CD1c-positive myeloid dendritic cell (primary cell): ENCODE measurements around the gene CNTN5.

Source experiments
- DNase-seq: peaks from one replicate; pipeline ENCODE4 v3.0.0-alpha.2; 2016; ENCODE audit errors: extremely low spot score

Gene CNTN5

DNA sequence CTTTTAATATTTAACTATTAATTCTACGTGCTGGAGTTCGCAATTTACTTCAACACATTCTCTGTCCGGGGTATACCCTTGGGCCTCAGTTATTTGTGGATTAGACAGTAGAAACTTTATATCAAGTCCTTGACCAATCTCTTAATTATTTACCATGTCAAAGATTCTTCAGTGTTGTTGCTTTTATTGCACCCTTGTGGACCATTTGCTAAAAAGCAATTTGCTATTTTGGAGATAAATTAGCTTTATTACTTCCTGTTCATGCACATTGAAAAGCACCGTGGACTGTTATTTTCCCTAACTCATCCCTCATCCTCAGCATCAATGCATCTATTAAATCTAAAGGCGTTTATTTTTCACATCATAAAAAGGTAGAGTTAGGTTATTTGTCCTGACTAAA lies 609.9 kb downstream of the CNTN5 start:
- no peak for DNase-seq

DNA sequence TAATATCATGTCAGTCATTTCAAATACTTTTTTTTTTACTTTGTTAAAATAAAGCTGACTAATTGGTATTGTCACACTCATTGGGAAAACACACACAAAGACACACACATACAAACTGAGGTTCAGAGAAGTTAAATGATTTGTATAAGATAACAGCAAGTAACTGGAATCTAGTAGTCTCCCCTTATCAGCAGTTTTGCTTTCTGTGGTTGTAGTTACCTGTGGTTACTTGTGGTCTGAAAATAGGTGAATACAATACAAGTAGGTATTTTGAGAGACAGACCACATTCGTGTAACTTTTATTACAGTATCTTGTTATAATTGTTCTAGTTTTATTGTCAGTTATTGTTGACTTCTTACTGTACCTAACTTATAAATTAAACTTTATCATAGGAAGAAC lies 610.9 kb downstream of the CNTN5 start:
- no peak for DNase-seq

DNA sequence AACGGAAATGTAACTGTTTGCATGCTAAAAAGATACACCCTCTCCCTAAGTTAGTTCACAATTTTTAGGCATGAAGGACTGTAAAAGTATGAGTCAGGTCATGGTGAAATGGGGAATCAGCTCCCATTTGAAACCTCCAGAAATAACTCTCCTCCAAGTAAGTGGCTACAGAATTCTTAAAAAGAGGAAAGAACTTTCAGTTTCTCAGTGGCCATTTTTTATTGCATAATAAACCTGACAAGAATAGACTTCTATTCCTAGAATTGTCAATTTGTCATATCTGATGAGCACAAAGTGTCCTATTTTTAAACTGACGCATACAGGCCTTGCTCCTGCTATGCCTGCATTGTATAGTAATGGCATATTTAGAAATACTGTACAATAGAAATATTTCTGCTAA lies 612.2 kb downstream of the CNTN5 start:
- peak; percentile 1 for DNase-seq

DNA sequence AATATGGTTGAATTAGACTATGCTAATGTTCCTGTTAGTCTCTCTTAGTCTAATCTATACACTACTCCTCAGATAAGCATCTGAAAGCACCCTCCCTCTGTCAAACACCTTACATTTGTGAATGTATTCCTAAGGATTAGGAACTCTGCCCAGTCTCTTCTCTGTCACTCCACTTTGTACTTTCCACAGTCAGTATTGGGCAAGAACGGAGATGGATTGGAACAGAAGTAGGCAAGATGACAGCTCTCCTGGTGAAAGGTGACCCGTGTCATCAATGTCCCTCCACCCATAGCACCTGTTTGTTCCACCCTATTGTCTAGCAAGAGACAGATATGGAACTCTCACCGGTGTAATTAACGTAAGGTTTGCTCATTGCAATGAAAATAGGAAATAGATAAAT lies 613.8 kb downstream of the CNTN5 start:
- no peak for DNase-seq

DNA sequence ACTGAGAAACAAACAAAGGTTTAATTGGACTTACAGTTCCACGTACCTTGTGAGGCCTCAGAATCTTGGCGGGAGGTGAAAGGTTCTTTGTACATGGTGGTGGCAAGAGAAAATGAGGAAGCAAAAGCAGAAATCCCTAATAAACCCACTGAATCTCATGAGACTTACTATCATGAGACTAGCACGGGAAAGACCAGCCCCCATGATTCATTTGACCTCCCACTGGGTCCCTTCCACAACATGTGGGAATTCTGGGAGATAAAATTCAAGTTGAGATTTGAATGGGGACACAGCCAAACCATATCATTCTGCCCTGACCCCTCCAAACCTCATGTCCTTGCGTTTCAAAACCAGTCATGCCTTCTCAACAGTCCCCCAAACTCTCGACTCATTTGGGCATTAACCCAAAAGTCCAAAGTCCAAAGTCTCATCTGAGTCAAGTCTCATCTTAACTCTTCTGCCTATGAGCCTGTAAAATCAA lies 617.4 kb downstream of the CNTN5 start:
- DNase-seq = no peak

DNA sequence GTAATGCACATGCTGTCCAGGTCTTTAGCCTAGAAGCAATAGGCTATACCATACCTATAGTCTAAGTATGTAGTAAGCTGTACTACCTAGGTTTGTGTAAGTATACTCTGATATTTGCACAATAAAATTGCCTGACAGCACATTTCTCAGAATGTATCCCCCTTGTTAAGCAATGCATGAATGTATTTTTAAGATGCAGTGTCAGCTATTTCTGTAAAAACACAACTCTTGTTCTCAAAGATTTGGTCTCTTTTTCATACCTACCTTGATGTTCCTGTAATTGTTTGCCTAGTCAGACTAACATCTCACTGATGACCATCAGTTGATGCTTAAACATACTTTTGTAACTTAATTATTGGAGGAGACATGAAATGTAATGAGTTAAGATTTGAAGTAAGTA lies 619.9 kb downstream of the CNTN5 start:
- no peak for DNase-seq

DNA sequence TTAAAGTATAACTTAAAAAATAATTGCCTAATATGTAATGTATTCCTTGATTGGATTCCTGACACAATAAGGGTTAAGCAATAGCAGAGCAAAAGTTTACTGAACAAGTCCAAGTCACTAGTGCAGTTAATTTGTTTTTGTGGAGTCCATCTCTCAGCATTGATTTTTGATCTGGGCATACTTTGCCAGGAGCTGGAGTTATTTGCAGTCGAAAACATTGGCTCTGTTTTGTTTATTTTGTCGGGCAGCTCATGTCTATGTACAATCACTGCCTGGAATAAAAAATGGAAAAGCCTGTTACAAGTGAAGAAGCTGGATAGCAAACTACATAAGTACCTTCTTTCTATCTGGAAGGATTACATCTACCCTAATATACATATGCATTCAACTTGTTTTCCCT lies 625.2 kb downstream of the CNTN5 start:
- DNase-seq = no peak

DNA sequence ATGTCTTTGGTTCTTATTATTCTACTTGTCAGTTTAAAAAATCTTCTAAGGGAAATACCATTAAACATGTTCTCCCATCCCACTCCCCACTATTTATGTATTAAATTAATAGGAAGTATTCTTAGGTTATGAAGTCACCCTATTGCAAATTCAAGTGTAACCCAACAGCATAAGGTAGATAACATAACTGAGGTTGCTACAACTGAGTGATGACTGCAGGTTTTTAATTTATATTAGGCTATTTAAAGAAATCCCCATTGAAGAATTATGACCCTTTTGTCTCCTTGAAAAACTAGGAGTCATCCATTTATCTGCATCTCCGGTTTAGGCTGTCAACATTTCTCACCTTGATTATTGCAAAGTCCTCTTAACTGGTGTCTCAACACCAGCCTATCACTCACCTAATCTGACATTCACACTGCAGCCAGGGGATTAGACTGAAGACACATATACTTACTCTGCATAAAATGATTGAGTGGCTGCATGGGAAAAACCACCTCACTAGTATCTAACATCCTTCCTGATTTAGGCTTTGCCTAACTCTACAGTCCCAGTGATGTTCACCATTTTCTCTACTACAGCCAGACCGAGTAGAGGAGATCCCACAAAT lies 649.4 kb downstream of the CNTN5 start:
- DNase-seq = no peak

DNA sequence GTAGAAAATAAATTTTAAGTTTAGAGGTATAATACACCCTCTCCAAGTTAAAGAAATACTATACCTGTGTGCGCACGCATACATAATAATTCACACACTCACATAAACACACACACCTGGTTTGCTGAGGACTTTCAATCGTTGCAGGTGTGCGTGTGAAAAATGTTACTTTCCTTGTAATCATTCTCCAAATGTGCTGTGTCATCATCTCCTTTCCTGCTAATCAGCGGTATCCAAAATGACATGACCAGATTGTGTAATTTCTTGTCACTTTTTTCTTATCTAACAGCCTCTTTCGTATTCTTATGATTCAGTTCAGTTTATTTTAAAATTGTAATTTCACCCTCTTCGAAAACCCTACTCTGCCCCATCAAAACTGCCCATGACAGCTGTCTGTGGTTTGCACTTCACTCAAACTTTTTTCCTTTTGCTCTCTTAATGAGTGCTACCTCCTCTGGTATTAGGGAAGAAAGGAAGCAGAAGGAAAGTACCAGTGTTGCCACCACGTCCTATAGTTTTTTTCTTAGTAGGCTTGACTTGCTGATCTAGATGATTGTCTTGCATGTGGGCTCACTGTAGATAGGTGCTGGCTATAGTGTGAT lies 651.2 kb downstream of the CNTN5 start:
- no peak for DNase-seq

DNA sequence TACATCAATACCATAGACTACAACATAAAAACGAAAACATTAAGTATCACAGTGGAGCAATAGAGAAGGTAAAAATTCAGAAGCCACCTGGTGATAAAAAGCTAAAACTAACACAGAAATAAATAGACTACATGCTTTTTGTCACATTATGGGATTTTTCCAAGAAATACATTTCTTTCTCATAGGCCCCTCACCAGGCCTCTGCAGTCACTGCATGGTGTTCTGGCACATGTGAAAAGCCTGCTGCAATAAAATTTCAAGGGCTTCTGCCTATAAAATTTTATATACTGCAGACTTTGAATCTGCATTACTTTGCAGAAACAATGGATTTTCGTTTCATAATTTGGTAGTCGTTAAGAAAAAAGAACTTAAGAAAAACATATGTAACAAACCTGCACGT lies 655.5 kb downstream of the CNTN5 start:
- no peak for DNase-seq

DNA sequence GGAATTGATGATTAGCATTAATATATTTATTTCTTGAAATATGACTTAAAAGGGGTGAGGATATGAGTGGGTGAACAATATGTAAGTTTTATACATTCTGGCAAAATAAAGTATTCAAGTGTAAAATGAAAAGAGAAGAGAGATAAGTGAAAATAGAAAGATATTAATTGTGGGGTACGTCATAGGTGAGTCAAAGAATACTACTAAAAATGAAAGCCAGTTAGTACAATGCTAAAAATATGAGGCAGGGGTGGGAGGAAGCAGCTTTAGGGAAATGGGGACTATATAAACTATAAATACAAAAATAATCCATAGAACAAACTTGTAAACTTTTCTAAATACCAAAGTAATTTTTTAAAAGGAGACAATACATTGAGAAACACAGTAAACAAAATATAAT lies 661.4 kb downstream of the CNTN5 start:
- DNase-seq = no peak

DNA sequence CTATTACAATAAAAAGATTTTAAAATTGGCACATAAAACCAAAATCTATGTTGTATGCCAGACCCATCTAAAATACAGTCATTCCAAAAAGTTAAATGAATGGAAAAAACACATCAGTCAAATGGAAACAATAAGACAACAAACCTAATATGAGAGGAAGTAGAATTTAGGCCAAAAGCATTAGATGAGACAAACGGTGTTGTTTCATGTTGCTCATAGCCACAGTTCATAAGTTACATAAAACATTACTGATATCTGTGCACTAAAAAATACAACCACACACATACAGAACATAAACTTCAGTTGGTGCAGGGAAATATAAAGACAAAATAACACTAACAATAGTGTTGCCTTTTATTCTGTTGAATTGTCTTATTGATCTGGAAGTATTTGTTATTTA lies 661.9 kb downstream of the CNTN5 start:
- DNase-seq = no peak

DNA sequence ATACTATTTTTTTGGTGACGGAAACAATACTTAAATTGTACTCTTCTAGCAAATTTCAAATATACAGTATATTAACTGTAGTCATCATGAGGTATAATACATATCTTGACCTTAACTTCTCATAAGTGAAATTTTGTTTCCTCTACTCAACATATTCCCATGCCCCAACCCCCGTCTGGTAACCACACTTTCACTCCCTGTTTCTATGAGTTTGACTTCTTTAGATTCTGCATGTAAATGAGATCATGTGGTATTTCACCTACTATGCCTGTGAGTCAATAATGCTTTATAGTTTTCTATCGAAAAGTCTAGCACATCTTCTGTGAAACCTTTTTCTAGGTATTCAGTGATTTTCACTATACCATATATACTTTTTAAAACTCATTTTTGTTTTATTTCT lies 663.2 kb downstream of the CNTN5 start:
- no peak for DNase-seq

DNA sequence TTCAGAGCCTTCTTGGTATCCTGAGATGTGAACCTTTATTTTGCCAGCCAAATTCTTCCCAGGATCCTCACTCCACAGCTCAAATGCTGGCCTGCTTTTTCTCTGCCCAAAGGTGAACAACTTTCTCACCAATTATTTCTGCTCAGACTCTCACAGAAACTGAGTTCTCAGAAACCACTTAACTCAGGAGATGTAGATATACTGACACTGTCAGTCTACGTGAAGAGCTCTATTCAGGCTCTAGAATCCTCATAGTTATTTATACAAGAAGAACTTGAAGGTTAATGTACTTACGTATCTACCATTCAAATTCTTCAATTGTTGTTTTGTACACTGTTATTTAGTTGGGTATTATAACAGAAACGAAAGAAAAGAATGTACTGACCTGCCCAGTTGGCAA lies 666.1 kb downstream of the CNTN5 start:
- DNase-seq = no peak

DNA sequence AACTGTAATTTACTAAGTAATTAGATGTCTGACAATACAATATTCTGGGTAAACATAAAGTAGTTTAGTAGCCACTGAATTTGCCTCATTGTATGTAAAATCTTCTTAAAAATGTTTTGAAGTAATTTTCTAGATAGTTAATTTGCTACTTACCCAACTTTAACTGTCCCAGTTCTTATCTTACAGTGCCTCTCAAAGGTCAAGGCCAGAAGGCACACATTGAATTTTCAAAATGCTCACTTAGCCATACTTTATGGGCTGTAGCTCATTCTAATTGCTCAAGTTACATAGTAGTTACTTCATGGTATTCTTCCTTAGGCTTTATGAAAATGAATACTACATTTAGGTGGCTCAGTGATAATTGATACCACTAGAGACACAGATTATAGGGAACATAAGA lies 666.6 kb downstream of the CNTN5 start:
- no peak for DNase-seq

DNA sequence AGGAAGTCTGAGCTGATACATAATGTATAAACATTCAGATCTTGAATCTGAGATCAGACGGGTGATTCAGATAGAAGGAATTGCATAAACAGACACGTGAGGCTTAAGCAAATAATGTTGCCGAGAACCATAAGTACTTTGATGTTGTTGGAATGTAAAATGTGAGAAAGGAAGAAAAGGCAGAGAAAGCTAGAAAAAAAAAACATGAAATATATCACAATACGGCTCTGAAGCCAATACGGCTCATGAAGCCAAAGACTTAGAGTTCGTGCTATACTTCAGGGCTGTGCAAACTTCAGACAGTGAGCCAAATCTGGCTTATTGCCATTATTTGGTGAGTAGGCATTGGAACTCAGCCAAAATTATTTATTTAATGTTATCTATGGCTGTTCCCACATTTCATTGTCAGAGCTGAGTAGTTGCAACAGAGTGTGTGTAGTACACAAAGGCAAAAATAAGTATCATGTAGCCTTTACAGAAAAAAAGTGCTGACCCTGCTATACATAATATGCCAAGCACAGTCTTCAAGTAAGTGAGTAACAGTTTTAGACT lies 673.3 kb downstream of the CNTN5 start:
- no peak for DNase-seq

DNA sequence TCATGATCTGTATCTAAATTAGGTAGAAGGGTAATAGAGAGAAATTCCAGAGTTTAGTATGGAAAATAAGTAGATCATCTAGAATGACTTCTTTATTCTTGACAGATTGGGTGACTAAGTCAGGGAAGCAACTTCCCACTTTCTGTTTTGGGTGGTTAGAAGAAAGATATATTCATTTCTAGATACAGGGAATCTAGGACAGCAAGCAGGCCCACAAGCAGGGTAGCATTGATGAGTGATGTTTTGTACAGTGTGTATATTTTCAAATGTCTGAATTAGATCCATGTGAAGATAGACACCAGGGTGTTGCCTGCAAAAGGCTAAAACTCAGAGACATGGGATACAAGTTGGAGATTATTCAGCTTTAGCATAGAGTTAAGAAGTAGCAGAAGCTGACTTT lies 674.4 kb downstream of the CNTN5 start:
- no peak for DNase-seq

DNA sequence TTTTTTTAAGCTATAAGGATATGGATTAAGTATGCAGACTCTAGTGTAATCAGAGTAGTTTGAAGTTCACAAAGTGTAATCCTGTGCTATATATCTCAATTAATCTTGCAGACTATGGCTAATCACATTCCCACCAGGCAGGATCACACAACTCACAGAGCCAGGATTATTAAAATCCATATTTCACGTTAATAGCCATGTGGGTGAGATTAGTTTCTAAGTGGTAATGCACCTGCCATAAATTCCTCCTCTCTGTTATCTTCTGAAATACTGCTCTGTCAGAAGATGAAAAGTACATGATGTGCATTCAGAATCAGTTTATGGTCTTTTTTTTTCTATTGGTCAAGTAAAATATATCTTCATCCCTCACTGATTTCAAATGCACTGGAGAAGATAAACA lies 686.1 kb downstream of the CNTN5 start:
- DNase-seq = no peak

DNA sequence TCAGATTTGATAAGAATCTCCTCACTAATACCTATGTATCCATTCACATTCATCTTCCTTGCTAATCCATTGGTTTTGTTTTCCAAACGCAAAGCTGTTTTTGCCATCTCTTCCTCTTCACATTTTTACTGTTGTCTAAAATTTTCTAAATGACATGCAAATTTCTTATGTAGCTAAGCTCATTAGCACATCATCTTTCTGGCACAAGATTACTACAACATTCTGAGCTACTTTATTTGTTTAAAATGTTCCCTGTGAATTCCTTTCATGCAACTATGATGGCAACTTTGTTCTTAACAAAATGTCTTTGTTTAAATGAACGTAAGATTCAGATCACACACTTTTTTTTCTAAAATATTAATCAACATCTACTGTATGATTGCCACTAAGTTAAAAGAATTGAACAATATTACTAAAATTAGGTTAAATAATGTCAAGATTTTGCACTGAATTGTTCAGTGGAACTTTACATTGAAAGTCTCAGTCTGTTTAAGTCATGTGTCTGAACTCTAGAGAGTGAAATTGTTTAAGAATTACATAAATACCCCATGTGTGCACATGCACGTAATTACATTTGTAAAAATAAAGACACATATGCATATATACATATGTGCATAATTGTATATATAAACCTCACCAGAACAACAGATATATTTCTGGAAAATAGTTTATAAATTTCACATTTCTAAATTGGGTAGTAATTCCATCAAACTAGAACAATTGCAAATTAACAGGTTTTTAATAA lies 688.4 kb downstream of the CNTN5 start:
- no peak for DNase-seq

DNA sequence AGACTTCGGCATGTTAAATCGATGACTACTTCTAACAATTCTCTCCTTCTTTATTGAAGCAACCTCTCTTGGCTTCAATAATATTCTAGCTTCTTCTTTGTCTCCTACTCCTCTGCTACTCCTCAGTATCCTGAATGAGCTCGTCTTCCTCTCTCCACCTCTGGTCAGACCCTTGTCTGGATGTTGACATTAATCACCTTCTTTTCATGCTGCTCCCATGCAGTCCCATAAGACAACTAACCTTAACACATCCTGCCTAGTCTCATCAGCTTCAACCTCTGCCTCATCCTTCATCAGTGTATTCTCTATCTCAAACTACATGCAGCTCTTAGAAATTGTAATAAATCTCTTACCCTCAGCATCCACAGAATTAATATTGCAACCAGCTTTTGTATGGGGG lies 695.6 kb downstream of the CNTN5 start:
- no peak for DNase-seq

DNA sequence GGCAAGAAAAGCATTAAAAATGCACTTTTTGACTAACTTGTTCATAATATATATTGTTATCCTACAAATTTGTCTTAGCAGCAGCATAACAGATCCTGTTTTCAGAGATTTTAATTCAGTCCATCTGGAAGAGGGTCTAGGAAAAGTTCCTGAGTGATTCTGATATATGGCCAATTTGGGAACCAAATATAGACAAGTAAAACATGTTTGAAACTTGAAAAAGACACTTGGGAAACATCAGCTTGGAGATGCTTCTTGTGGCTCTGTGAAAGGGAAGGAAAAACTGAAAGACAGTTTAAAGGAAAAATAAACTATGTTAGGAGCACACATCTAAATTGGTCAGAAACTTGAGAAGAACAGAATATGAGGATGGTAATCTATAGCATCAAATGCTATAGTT lies 697.5 kb downstream of the CNTN5 start:
- no peak for DNase-seq

DNA sequence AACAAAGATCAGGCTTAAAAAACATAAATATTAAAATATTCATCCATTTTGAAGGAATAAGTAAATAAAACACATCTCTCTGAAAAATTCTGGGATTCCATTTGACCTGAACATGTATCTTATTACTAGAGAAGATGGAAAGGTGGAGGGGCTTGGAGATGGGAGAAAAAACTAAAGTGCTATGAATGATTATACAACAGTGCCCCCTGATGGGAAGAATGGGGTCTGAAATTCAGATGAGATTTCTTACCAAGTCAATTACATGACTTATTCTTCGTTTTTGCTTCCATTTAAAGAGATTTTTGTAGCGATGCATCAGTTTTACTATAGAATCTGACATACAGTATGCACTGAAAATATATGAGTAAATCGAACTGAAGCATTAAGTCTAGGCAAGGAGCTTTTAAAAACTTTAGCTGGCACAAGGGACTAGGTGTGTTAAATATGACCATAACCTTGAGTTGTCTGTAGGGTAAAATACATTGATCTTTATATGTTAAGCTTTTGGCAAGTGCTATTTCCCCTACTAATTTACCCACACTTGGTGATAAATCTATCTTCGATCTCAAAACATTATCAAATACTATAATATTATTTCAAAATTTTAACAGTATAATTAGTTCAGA lies 718.8 kb downstream of the CNTN5 start:
- no peak for DNase-seq

DNA sequence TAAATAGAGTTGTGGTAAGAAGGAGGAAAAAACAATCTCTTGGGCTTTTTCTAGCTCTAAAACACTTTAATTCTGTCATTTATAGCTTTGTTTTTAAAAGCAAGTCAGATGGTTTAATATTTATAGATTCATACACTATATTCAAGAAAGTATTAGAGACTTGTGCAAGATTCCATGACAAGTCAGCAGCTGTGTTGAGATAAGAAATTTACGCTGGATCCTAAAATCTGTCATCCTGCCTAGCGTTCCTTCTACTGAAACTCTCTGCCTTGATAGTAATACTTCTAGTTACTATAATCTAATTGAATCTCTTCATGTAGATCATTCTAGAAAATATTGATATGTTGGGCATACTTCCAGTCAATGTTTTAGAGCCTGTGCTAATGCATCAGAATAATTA lies 721.8 kb downstream of the CNTN5 start:
- no peak for DNase-seq
